Measurements from ENCODE around the gene DAPK2.

DAPK2 gene

GRCh38 chr15:64023220-64023619 lies 23.1 kb downstream of the DAPK2 start:
- no peak overlapping the region for H3K4me2 ChIP-seq
- peaks cover 8% of the 10 kb centered on the region for H3K4me1 ChIP-seq (ENCODE audit: low read depth, poor library complexity, severe bottlenecking)
- H3K36me3 ChIP-seq (ENCODE audit: insufficient read depth): no peaks in the 10 kb centered on the region
- no peak overlapping the region for H3K4me3 ChIP-seq (IDR thresholded peaks at IDR 0.05; ENCODE audit: insufficient read depth, low read depth, low read length)
- no peak overlapping the region for H3K9ac ChIP-seq
- no peaks in the 10 kb centered on the region for H4K20me1 ChIP-seq (ENCODE audit: insufficient read depth)
- TF ChIP-seq, protein P1, sequence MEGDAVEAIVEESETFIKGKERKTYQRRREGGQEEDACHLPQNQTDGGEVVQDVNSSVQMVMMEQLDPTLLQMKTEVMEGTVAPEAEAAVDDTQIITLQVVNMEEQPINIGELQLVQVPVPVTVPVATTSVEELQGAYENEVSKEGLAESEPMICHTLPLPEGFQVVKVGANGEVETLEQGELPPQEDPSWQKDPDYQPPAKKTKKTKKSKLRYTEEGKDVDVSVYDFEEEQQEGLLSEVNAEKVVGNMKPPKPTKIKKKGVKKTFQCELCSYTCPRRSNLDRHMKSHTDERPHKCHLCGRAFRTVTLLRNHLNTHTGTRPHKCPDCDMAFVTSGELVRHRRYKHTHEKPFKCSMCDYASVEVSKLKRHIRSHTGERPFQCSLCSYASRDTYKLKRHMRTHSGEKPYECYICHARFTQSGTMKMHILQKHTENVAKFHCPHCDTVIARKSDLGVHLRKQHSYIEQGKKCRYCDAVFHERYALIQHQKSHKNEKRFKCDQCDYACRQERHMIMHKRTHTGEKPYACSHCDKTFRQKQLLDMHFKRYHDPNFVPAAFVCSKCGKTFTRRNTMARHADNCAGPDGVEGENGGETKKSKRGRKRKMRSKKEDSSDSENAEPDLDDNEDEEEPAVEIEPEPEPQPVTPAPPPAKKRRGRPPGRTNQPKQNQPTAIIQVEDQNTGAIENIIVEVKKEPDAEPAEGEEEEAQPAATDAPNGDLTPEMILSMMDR (conservative IDR thresholded peaks at IDR 0.05; ENCODE audit: low read depth, low read length): no peak
- H3K27me3 ChIP-seq (ENCODE audit: insufficient read depth, low read depth): no peaks in the 10 kb centered on the region
- no peak overlapping the region for H2AFZ ChIP-seq (ENCODE audit: low read depth)
- H3K27ac ChIP-seq: no peak overlapping the region
- no peaks in the 10 kb centered on the region for H3K79me2 ChIP-seq (ENCODE audit: insufficient read depth, low read depth)

DNA sequence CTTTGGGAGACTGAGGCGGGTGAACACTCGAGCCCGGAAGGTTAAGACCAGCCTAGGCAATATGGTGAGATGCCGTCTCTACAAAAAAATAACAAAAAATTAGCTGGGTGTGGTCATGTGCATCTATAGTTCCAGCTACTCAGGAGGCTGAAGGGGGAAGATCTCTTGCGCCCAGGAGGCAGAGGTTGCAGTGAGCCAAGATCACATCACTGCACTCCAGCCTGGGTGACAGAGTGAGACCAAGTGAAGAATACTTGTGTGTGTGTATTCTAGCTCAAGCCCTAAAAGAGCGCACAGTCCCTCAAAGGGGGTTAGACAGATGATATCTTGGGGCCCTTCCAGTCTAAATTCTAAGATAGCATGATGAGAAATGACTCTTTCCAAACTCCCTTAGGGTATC lies 23.7 kb downstream of the DAPK2 start:
- Histone ChIP-seq H3K4me3 (IDR thresholded peaks at IDR 0.05; ENCODE audit: insufficient read depth, low read depth, low read length) (no peak overlapping the region), H3K27ac (no peak overlapping the region), H2AFZ (ENCODE audit: low read depth) (no peak overlapping the region), H3K79me2 (ENCODE audit: insufficient read depth, low read depth) (no peaks in the 10 kb centered on the region), H3K9ac (no peak overlapping the region), H3K4me2 (no peak overlapping the region), H4K20me1 (ENCODE audit: insufficient read depth) (no peaks in the 10 kb centered on the region), H3K4me1 (ENCODE audit: low read depth, poor library complexity, severe bottlenecking) (peaks cover 8% of the 10 kb centered on the region), H3K27me3 (ENCODE audit: insufficient read depth, low read depth) (no peaks in the 10 kb centered on the region), H3K36me3 (ENCODE audit: insufficient read depth) (no peaks in the 10 kb centered on the region)
- TF ChIP-seq, protein P1 (conservative IDR thresholded peaks at IDR 0.05; ENCODE audit: low read depth, low read length): no peak

- H3K4me2 ChIP-seq: no peak overlapping the region
- H3K4me1 ChIP-seq (ENCODE audit: low read depth, poor library complexity, severe bottlenecking): peaks cover 1% of the 10 kb centered on the region
- H3K79me2 ChIP-seq (ENCODE audit: insufficient read depth, low read depth): no peaks in the 10 kb centered on the region
- H3K36me3 ChIP-seq (ENCODE audit: insufficient read depth): no peaks in the 10 kb centered on the region
- H2AFZ ChIP-seq (ENCODE audit: low read depth): no peak overlapping the region
- no peaks in the 10 kb centered on the region for H4K20me1 ChIP-seq (ENCODE audit: insufficient read depth)
- no peak overlapping the region for H3K27ac ChIP-seq
- no peak overlapping the region for H3K4me3 ChIP-seq (IDR thresholded peaks at IDR 0.05; ENCODE audit: insufficient read depth, low read depth, low read length)
- no peaks in the 10 kb centered on the region for H3K27me3 ChIP-seq (ENCODE audit: insufficient read depth, low read depth)
- TF ChIP-seq, protein P1 (conservative IDR thresholded peaks at IDR 0.05; ENCODE audit: low read depth, low read length): no peak
- no peak overlapping the region for H3K9ac ChIP-seq
Observed at GRCh38 chr15:64019764-64020163, 26.5 kb downstream of the DAPK2 start.

- H3K79me2 ChIP-seq (ENCODE audit: insufficient read depth, low read depth): no peaks in the 10 kb centered on the region
- H3K4me1 ChIP-seq (ENCODE audit: low read depth, poor library complexity, severe bottlenecking): no peaks in the 10 kb centered on the region
- no peak overlapping the region for H3K9ac ChIP-seq
- no peaks in the 10 kb centered on the region for H3K27me3 ChIP-seq (ENCODE audit: insufficient read depth, low read depth)
- H3K4me2 ChIP-seq: no peak overlapping the region
- TF ChIP-seq, protein P1 (conservative IDR thresholded peaks at IDR 0.05; ENCODE audit: low read depth, low read length): no peak
- no peak overlapping the region for H3K27ac ChIP-seq
- no peaks in the 10 kb centered on the region for H4K20me1 ChIP-seq (ENCODE audit: insufficient read depth)
- no peak overlapping the region for H3K4me3 ChIP-seq (IDR thresholded peaks at IDR 0.05; ENCODE audit: insufficient read depth, low read depth, low read length)
- no peaks in the 10 kb centered on the region for H3K36me3 ChIP-seq (ENCODE audit: insufficient read depth)
- no peak overlapping the region for H2AFZ ChIP-seq (ENCODE audit: low read depth)
Observed at GRCh38 chr15:64017591-64018163, 28.6 kb downstream of the DAPK2 start.

All from KMS-11 (cell line).